Activated CD8-positive, alpha-beta T cell treated with anti-CD3 and anti-CD28 coated beads, Interleukin-2, amount 10 ng/mL, durations not matched to agents 7 days and 5 days (primary cell): Measurements from ENCODE around the gene TNRC6C. TPM values are rescaled to one million over a fixed set of nuclear protein-coding genes. Genes with fewer than 3 reads are reported as not detected.

Source experiments
- ATAC-seq: fragments of 150-1000 bp; cut with Tn5 transposase; one replicate; pipeline ENCODE4 v1.10.0; 2021; ENCODE audit warnings: moderate library complexity
- CTCF ChIA-PET: fragments of 350-600 bp; sonication (Branson Sonifier 250); formaldehyde crosslinking; loops from one replicate; lab custom pipeline; 2021; ENCODE audit warnings: antibody characterized with exemption; lab: Charles Lee
- POLR2A ChIA-PET: fragments of 350-600 bp; sonication (Branson Sonifier 250); formaldehyde crosslinking; loops from one replicate; lab custom pipeline; 2021; ENCODE audit warnings: antibody characterized with exemption; lab: Charles Lee
- DNase-seq: peaks from one replicate; pipeline ENCODE4 v3.0.0-alpha.2; 2020
- H3K27ac Mint-ChIP-seq: one replicate; pipeline ENCODE4 v1.8.0; 2021; ENCODE audit warnings: mild to moderate bottlenecking, mixed read lengths
- H3K27me3 Mint-ChIP-seq: one replicate; pipeline ENCODE4 v1.8.0; 2021; ENCODE audit warnings: low read depth, mixed read lengths
- H3K36me3 Mint-ChIP-seq: one replicate; pipeline ENCODE4 v1.8.0; 2021; ENCODE audit warnings: low read depth, mixed read lengths
- H3K4me1 Mint-ChIP-seq: one replicate; pipeline ENCODE4 v1.8.0; 2021; ENCODE audit warnings: low read depth, mixed read lengths
- H3K4me3 Mint-ChIP-seq: one replicate; pipeline ENCODE4 v1.8.0; 2021; ENCODE audit warnings: mild to moderate bottlenecking, mixed read lengths
- H3K9me3 Mint-ChIP-seq: one replicate; pipeline ENCODE4 v1.8.0; 2022; ENCODE audit warnings: mixed read lengths; ENCODE audit not compliant: insufficient read depth
- total RNA-seq, 2 experiments: library from RNA; stranded (reverse); gene quantifications; one replicate each; pipeline ENCODE4 v1.2.3, GENCODE V29; 2021

Gene TNRC6C
- 10 to 100 TPM; 33.3 to 36.2 TPM for total RNA-seq

GRCh38 chr17:77957857-77958715 is at the start of gene TNRC6C:
TNRC6C (plus strand) TSS chr17:77958703; CDS start chr17:78004207, 45,504 bp downstream.
- DNase-seq (peak; percentile 100), ATAC-seq (peak; percentile 88)
- H3K36me3 Mint-ChIP-seq, result peaks cover 5% of the 10 kb centered on the region
- peaks cover 38% of the 10 kb centered on the region for H3K4me1 Mint-ChIP-seq
- H3K4me3 Mint-ChIP-seq, result peak within 1 kb of the TSS; percentile 92
- no peaks in the 10 kb centered on the region for H3K9me3 Mint-ChIP-seq
- ChIA-PET CTCF (interaction anchor here (0.7 to 2.3 kb wide), 16 partner anchors 12 to 469 kb away, joined by 3 to 18 read pairs (median 4); no protein-coding TSS in a partner anchor), POLR2A (interaction anchor here (0.6 to 2.5 kb wide), 60 partner anchors 10 to 1006 kb away, joined by 3 to 34 read pairs (median 5); partner anchors contain the start of gene BIRC5)
- peaks cover 31% of the 10 kb centered on the region for H3K27me3 Mint-ChIP-seq
- peak within 1 kb of the TSS; percentile 85 for H3K27ac Mint-ChIP-seq

GRCh38 chr17:77909236-77909635 is 49.3 kb upstream of the TNRC6C start:
- no peaks in the 10 kb centered on the region for H3K9me3 Mint-ChIP-seq
- CTCF ChIA-PET, result no interaction called here

DNA sequence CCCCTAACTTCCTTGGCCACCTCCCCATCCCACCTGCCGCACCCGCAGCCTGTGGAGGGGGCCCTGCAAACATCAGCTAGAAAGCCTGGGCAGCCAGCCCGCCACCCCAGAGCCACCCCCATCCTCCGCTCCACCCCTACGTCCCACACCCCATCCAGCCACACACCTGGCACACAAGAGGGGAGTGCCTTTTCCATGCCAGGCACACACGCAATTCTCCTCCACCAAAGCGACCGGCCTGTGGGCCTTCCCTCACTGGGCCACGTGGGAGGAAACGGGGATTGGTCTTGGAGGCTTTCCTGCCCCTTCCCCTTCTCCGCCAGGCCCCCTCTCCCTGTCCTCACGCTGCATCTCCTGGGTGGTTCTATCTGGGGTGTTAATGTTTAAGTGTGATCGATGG is 48.7 kb upstream of the TNRC6C start:
- Mint-ChIP-seq H3K4me3 (no peak overlapping the region), H3K4me1 (no peaks in the 10 kb centered on the region), H3K27me3 (peaks cover 28% of the 10 kb centered on the region), H3K27ac (no peak overlapping the region), H3K36me3 (no peaks in the 10 kb centered on the region), H3K9me3 (no peaks in the 10 kb centered on the region)
- CTCF ChIA-PET, result interaction anchor here (1.3 kb wide), 1 partner anchor 94 kb away, joined by 3 read pairs; no protein-coding TSS in a partner anchor
- DNase-seq, result no peak
- POLR2A ChIA-PET, result no interaction called here
- ATAC-seq, result no peak

More at GRCh38 chr17:77909236-77909635, 49.3 kb upstream of the TNRC6C start:
- POLR2A ChIA-PET, result no interaction called here
- H3K27me3 Mint-ChIP-seq, result peaks cover 23% of the 10 kb centered on the region
- H3K4me3 Mint-ChIP-seq, result no peak overlapping the region
- no peaks in the 10 kb centered on the region for H3K36me3 Mint-ChIP-seq
- no peaks in the 10 kb centered on the region for H3K4me1 Mint-ChIP-seq
- DNase-seq, result no peak
- no peak overlapping the region for H3K27ac Mint-ChIP-seq
- no peak for ATAC-seq

DNA sequence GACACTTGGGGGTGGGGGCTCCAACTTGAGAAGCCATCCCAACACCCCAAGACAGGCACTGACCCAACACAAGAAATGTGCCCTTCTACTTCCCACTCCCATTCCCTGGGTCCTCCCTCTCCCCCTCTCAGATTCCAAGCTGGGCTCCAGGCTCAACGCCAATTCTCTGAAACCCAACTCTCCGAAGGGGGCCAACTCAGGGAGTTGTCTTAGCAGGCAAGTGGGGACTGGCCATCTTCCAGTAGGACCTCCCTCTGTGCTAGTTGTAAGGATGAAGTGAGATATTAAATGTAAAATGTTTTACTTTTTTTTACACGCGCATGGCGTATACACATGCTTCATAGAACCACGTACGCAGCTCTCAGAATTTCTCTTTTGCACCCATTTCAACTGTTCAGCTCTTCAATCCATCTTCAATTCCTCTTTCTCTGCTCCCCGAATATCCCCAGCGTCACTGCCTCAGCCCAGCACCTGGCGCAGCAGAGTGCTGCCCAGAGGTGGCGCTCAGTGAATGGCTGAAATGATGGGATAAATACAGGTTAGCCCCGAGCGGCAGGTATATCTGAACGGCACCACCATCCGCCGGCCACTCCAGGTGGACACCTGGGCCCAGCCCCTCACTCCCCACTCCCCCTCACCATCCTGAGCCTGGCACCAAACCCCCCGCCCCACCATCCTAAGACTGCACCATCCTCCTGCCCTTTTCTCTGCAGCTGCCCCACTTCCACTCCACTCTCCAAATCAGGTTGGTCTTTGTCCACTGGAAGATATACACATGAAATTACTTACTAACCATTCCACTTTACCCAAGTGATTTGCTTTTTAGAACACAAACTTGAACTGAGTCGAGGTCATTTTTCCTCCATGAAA is 43.9 kb upstream of the TNRC6C start:
- POLR2A ChIA-PET, result interaction anchor here (0.5 kb wide), 1 partner anchor 539 kb away, joined by 3 read pairs; no protein-coding TSS in a partner anchor

GRCh38 chr17:77915594-77916021 is 42.9 kb upstream of the TNRC6C start:
- H3K4me3 Mint-ChIP-seq, result no peak overlapping the region
- peaks cover 7% of the 10 kb centered on the region for H3K4me1 Mint-ChIP-seq
- peaks cover 61% of the 10 kb centered on the region for H3K27me3 Mint-ChIP-seq
- ChIA-PET CTCF (interaction anchor here (2.9 kb wide), 1 partner anchor 98 kb away, joined by 12 read pairs; no protein-coding TSS in a partner anchor), POLR2A (no interaction called here)
- DNase-seq, result no peak
- H3K36me3 Mint-ChIP-seq, result no peaks in the 10 kb centered on the region
- H3K9me3 Mint-ChIP-seq, result no peaks in the 10 kb centered on the region
- no peak for ATAC-seq
- no peak overlapping the region for H3K27ac Mint-ChIP-seq

More for the DNA sequence above, 43.9 kb upstream of the TNRC6C start:
- Mint-ChIP-seq H3K27ac (no peak overlapping the region), H3K4me3 (no peak overlapping the region), H3K36me3 (no peaks in the 10 kb centered on the region), H3K27me3 (peaks cover 66% of the 10 kb centered on the region), H3K4me1 (peaks cover 7% of the 10 kb centered on the region), H3K9me3 (no peaks in the 10 kb centered on the region)
- CTCF ChIA-PET, result interaction anchor here (2.9 kb wide), 1 partner anchor 99 kb away, joined by 12 read pairs; no protein-coding TSS in a partner anchor
- DNase-seq (no peak), ATAC-seq (no peak)

- H3K27ac Mint-ChIP-seq, result no peak overlapping the region
- H3K4me1 Mint-ChIP-seq, result peaks cover 7% of the 10 kb centered on the region
- no peak for DNase-seq
- H3K36me3 Mint-ChIP-seq, result no peaks in the 10 kb centered on the region
- ChIA-PET CTCF (interaction anchor here (1.1 to 2.9 kb wide), 2 partner anchors 10 to 98 kb away, joined by 3 to 12 read pairs; no protein-coding TSS in a partner anchor), POLR2A (no interaction called here)
- no peak overlapping the region for H3K4me3 Mint-ChIP-seq
- H3K27me3 Mint-ChIP-seq, result peaks cover 55% of the 10 kb centered on the region
- no peaks in the 10 kb centered on the region for H3K9me3 Mint-ChIP-seq
- ATAC-seq, result no peak
Observed at GRCh38 chr17:77916264-77916663, 42.2 kb upstream of the TNRC6C start.

GRCh38 chr17:77916703-77917481 is 41.6 kb upstream of the TNRC6C start:
- Mint-ChIP-seq H3K36me3 (no peaks in the 10 kb centered on the region), H3K9me3 (no peaks in the 10 kb centered on the region), H3K4me3 (peak overlapping the region; percentile 7), H3K27ac (no peak overlapping the region), H3K27me3 (peaks cover 49% of the 10 kb centered on the region), H3K4me1 (peaks cover 7% of the 10 kb centered on the region)
- DNase-seq, result no peak
- POLR2A ChIA-PET, result no interaction called here
- CTCF ChIA-PET, result interaction anchor here (1.0 to 2.9 kb wide), 3 partner anchors 10 to 375 kb away, joined by 3 to 12 read pairs (median 3); no protein-coding TSS in a partner anchor
- no peak for ATAC-seq

DNA sequence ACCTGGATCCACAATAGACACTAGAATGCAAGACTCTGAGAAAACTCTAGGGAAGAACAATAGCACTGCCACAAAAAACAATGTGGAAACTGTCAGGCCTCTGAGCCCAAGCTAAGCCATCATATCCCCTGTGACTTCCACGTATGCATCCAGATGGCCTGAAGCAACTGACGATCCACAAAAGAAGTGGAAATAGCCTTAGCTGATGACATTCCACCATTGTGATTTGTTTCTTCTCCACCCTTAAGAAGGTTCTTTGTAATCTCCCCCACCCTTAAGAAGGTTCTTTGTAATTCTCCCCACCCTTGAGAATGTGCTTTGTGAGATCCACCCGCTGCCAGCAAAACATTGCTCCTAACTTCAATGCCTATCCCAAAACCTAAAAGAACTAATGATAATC is 39.2 kb upstream of the TNRC6C start:
- H3K4me1 Mint-ChIP-seq, result peaks cover 7% of the 10 kb centered on the region
- ATAC-seq (no peak), DNase-seq (no peak)
- H3K9me3 Mint-ChIP-seq, result no peaks in the 10 kb centered on the region
- H3K36me3 Mint-ChIP-seq, result no peaks in the 10 kb centered on the region
- ChIA-PET CTCF (no interaction called here), POLR2A (no interaction called here)
- H3K4me3 Mint-ChIP-seq, result no peak overlapping the region
- H3K27me3 Mint-ChIP-seq, result peaks cover 43% of the 10 kb centered on the region
- no peak overlapping the region for H3K27ac Mint-ChIP-seq

DNA sequence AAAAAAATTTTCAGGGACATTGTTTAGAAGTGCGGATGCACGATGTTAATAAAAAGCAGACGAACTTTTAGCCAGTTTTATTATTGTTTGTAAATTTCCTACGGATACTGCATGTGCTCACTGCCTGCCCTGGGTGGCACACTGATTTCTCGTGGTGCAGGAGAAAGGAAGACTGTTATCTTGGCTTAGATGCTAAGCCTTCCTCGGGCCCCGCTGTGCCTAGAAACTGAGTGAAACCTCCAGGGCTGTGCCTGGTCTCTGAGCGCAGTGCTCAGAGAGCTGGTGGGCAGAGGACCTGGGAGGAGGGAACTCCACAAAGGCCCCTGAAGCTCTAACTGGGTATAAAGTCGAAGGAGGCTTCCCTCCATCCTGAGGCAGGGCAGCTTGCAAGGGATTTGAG is 35.4 kb upstream of the TNRC6C start:
- Mint-ChIP-seq H3K4me1 (peaks cover 4% of the 10 kb centered on the region), H3K9me3 (no peaks in the 10 kb centered on the region), H3K36me3 (no peaks in the 10 kb centered on the region), H3K27me3 (peaks cover 15% of the 10 kb centered on the region), H3K27ac (no peak overlapping the region), H3K4me3 (no peak overlapping the region)
- ChIA-PET CTCF (no interaction called here), POLR2A (no interaction called here)
- ATAC-seq (no peak), DNase-seq (no peak)

- no peak overlapping the region for H3K4me3 Mint-ChIP-seq
Observed at GRCh38 chr17:77923776-77924513, 34.6 kb upstream of the TNRC6C start.

More at GRCh38 chr17:77923776-77924513, 34.6 kb upstream of the TNRC6C start:
- Mint-ChIP-seq H3K27me3 (peaks cover 14% of the 10 kb centered on the region), H3K27ac (no peak overlapping the region), H3K9me3 (no peaks in the 10 kb centered on the region), H3K4me1 (peaks cover 9% of the 10 kb centered on the region), H3K36me3 (no peaks in the 10 kb centered on the region)
- ATAC-seq (no peak), DNase-seq (no peak)
- ChIA-PET CTCF (no interaction called here), POLR2A (no interaction called here)
